GM19468 (cell line): ENCODE data around the gene TCTN1.
"Not testable (repeated sequence)": the region's sequence is repeated elsewhere in the genome, so short reads cannot be mapped to it uniquely, and the experiment has no call there.

ENCODE experiments used
- ATAC-seq: cut with Tn5 transposase; IDR thresholded peaks from one replicate; pipeline ENCODE4 v1.9.1; 2021; ENCODE audit warnings: mild to moderate bottlenecking, moderate library complexity, moderate number of reproducible peaks; ENCODE audit not compliant: unreplicated experiment; ENCODE audit errors: extremely low read depth

The TCTN1 gene

DNA sequence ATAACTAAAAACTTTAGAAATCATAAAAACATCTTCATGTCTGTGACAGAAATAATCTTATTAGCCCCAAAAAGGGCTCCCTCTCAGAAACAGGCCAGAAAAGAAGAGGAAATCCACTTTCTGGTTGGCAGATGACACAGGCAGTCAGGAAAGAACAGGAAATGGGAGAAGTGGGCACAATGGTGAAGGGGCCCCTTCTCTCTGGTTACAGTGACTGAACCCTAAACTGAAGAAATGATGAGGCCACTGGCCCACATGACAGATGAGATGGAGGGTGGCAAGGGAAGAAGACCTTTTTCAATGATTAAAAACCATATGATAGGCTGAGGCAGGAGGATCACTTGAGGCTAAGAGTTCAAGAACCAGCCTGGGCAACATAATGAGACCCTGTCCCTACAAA is 21.1 kb downstream of the TCTN1 start:
- no peak for ATAC-seq

DNA sequence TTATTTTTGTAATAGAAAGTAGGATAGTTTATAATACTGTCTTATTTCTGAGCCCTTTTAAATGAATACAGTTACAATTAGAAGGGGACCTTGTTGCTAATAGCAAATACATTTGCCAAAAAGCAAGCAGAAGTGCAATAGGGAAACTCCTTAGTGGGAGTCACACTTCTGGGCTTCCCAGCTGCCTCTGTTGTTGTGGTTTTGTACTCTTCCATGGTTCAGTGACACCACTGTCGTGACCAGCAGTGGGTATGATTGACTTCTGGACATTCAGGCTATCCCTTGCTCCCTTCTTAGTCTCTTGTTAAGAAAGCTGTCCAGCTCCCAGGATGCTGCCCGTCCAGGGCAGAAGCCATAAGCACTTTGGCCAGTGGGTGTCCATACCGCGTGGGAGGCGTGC is 22.6 kb downstream of the TCTN1 start:
- no peak for ATAC-seq

DNA sequence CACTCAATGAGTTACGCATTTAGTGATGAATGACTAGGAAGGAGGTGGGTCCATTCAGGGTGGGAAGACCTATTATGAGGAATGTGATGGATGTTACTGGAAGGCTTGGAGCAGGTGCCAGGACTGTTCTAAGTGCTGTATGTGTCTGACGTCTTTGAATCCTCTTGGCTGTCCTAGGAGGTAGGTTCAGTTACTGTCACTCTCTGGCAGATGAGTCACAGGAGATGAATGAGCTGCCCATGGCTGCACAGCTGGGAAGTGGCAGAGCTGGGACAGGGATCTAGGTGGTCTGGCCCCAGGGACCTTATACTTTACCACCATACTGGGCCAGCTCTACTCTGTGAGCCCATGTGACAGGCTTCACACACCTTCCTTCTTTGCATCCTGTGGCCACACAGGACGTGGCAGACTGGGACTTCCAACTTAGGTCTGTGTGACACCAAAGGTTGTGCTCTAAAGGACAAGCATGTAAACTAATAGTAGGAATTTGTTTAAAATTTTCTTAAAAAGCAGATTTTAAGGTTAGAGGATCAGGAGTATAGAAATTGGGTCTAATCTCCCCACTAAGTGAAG is 24.0 kb downstream of the TCTN1 start:
- ATAC-seq: no peak

DNA sequence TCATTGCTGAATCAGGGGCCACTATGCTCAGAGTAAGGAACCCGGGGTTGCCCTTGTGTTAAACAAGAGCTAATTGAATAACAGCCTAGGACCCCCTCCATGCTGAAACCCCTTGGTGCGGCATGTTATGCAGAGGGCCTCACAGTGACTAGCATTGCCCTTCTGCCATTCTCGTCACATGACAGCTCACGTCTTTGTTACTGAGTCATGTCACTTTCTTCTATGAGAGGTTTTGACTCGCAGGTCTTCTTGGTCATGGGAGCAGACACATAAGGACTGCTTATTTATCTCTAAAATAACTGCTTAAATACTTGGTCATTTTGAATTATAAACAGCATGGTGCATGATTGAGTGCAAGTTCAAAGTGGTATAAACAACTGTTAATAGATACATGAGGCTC is 24.9 kb downstream of the TCTN1 start:
- ATAC-seq: no peak

DNA sequence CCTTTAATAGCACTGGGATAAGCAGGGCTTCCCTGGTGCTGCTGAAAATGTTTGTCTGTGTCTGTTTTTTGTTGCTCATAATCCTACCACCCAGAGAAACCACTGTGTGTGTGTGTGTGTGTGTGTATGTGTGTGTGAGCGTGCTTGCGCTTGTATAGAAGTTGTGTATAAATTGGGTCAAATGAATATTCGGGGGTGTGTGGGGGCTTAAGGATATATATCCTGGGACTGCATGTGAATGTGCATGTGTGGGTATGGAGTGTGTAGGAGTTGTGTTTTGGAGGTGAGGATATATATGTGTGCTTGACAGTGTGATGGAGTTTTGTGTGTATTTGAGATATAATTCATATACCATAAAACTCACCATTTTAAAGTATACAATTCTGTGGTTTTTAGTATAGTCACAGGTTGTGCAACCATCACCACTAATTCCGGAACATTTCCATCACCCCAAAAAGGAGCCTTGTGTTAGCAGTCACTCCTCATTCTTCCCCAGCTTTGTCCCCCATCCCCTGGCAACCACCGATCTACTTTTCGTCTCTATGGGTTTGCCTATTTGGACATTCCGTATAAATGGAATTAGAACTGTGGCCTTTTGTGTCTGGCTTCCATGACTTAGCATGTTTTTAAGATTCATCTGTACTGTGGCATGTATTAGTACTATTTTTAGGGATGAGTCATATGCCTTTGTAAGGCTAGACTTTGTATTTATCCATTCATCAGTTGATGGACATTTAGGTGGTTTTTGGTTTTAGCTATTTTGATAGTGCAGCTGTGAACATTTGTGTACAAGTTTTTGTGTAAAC is 25.6 kb downstream of the TCTN1 start:
- no peak for ATAC-seq

DNA sequence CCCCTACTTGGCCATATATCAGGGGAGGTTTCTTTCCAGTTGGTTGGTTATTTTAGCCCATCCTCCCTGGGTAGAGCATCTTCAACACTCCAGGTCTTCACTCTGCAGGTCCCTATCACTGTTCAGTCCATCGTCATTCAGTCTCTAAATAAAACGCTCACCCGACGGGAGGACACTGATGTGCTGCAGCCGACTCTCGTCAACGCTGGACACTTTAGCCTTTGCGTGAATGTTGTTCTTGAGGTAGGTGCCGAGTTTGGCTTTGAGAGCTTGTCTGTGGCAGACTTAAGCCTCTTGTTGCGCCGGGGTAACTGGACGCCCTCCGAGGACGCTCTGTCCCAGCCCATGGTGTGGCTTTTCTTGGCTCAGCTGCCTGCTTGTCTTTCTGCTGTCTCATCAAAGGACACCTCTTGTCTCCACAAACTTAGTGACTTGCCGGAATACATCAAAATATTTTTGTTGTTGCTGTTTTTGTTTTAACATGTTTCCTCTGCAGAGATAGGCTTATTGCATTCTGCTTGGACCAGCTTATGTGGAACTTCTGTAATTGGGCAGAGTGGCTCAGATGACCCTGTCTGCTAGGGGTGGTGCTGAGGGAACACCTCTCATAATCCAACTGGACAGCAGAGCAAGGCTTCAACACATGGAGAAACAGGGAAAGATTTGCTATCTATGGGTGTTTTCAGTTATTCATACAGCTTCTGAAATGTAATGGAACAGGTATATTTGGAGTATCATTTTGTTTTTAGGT is 26.5 kb downstream of the TCTN1 start:
- no peak for ATAC-seq

DNA sequence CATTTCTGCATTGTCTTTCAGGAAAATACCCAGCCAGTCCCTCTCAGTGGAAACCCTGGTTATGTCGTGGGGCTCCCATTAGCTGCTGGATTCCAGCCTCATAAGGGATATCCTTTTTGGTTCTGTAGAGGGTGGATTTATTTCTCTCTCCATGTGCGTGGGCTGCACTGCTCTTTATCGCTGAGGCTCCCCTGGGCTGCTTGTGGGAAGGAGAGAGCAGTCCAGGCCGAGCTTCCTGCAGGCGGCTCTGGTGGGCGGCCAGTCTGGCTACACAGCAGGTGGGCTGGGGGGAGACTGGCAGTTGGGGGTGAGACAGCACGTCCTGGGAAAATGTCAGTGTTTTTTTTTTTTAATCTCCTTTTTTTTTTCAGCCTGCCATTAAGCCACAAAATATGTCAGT is 27.6 kb downstream of the TCTN1 start:
- ATAC-seq: no peak

DNA sequence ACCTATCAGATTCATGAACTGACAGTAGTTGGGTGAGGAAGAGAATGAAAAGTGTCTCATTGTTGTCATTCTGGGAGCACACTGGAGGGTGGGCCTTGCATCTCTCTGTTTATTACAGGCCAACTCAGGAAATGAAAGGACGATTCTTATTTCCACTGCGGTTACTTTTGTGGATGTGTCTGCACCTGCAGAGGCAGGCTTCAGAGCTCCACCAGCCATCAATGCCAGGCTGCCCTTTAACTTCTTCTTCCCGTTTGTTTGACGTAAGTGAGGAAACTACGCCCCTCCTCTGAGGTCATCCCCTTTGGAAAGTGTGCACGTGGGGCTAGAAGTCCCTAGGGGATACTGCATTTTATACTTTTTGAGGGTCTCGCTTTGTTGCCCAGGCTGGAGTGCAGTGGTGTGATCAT is 33.7 kb downstream of the TCTN1 start:
- no peak for ATAC-seq

DNA sequence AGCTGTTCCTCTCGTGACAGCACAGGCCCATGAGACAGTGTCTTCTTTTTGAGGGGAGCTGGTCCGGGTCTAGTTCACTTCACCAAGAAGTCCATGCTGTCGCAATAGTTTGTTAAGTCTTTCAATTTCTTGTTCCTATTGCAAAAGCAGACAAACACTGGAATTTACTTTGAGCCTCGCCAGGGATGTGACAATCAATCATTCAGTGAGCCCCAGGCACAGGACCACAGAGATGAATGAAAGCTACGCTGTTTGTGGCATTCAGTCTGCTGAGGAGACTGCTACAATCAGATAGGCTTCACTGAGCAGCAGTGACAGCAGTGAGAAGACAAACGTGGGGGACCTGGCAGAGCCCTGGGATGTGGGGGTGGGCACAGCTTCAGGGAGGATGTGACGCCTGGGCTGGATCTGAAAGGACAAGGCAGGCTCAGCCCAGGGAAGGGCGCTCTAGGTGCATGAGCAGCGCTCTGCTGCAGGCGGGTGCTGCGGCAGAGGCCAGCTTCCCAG is 35.5 kb downstream of the TCTN1 start:
- ATAC-seq: no peak

DNA sequence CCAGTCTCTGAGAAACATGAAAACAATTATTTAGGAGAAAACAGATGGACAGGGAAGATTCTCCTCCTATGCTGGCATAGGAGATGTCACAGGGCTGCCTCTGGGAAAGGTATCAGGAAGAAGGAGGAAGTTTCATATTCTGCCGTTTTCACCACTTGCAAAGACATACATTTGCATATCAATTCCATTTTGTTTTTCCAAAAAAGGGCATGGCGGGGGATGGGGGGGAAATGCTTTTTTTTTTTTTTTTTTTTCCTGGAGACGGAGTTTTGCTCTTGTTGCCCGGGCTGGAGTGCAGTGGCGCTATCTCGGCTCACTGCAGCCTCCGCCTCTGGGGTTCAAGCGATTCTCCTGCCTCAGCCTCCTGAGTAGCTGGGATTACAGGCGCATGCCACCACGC is 40.3 kb downstream of the TCTN1 start:
- ATAC-seq: not testable (repeated sequence)

DNA sequence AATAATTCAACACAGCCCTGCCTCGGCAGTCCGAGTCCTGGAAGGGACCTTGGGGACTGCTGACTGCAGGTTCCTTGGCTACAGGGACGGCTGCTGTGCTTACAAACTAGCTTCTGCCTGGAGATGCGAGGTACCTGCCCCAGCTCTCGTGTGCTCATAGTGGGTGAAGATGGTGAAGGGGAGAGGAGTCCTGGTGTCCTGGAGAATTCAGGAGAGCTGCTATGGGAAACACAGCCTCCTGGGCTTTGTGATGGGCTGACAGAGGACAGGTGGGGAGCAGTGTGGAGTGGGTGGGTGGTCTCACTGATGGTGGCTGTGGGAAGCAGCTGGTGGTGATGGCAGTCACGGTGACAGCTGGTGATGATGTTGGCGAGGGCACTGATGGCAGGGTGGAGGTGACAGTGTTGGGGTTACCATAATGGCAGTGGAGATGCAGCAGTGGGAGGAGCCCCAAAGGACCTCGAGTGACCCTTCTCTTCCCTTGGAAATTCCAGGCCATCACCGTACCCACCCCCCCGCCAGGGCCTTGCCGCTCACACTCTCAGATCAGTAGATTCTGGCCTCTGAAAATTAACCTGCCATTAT is 42.2 kb downstream of the TCTN1 start:
- no peak for ATAC-seq

DNA sequence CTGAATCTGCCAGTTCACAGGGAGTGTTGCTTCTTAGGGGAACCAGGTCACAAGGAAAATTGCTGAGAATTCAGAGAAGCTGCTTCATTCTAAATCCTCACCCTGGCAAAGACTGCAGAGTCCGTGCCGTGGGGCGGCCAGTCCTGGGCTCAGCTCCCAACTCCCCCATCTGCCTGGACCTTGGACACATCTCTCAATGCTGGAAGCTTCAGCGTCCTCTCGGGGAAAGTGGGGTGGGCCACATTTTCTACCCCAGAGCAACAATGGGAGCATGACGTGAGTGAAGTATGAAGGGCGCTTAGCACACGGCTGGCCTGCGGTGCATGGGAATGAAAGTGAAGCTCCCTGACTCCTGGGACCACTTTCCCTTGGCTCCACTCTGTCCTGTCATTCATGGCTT is 43.8 kb downstream of the TCTN1 start:
- ATAC-seq: no peak

DNA sequence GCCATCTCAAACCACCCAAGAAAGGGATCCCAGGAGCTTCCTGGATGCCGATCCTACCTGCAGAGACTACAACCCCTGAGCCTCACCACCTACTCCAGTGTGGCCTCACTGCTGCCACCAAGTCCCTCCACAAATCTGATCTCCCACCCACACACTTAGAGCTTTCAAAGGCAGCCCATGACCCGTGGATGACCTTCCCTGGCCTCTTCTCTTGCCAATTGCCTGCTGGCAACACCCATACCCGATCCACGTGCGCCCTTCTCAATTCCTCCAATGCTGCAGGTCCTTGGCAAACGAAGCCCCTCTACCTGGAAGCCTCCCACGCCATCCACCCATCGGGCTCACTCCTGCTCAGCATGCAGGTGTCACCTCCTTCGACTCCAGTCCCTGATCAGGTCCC is 44.3 kb downstream of the TCTN1 start:
- ATAC-seq: no peak

DNA sequence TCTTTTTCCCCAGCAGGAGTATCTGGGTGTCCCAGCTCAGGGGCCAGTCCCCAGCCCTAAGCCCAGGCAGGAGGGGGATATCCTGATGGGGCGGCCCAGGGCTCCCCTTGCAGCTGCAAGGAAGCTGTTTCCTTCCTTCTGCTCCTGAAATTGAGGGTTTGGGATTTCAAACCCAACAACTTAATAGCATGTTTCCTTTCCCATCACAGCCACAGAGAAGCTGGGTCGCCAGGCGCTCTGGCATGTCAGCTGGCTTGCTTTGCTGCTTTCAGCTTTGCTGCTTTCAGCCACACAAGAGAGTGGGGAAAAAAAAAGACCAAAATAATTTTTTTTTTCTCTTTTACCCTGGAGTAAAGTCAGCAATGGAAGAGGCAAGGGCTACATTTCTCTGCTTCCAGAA is 44.9 kb downstream of the TCTN1 start:
- ATAC-seq: no peak

DNA sequence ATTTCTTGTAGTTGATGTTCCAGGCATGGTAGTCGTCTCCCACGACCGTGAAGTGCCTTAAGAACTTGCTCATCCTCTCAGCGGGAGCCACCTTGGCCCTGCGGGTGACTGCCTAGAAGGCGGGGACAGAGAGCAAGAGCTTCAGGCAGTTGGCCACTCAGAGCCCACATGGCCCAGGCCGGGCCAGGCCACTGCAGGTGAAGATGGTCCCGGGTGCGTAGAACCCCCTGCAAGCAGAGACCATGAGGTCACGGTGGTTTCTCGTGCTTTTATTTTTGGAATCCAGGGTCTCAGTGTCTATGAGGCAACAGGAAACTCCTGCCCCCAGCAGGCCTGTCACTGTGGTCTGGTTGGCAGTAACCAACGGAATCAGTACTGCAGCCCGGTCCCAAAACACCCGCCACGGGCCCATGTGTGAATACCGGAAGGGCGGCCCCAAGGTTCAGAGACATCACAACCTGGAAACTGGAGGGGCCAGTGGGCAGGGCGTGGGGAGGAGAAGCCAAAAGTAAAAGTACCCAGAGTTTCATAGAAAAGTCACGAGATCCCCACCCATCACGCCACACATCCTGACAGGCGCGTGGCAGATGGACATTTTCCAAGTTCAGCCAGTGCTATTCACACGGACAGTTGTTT is 47.5 kb downstream of the TCTN1 start:
- peak; percentile 82 for ATAC-seq

DNA sequence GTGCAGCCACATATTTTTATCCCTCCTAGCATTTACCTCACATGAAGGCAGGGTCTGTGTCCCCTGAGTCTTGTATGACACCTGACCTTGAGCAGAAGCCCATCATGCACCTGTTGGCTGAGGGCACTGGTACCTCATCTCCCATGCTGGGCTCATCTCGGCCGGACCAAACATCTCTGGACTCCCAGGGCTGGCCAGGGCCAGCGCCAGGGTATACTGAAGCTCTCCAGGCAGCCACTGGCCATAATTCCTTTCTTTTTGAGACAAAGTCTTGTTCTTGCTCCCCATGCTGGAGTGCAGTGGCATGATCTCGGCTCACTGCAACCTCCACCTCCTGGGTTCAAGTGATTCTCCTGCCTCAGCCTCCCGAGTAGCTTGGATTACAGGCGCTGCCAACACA is 53.0 kb downstream of the TCTN1 start:
- ATAC-seq: no peak

DNA sequence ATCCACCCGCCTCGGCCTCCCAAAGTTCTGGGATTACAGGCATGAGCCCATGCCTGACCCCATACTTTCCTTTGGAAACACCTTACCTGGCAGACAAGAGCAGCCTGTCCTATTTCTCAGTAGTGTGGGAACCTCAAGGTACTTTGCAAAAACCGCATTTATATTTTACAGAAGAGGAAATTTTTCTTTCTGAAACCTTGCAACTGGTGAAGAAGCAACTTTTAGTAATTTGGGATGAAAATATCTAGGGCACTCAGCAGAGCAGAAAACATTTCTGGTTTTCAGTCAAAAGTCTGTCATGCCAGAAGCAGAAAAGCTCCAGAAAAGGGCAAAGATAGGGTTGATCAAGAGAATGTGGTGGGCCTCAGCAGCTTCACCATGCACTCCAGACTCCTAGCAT is 53.7 kb downstream of the TCTN1 start:
- ATAC-seq: no peak

DNA sequence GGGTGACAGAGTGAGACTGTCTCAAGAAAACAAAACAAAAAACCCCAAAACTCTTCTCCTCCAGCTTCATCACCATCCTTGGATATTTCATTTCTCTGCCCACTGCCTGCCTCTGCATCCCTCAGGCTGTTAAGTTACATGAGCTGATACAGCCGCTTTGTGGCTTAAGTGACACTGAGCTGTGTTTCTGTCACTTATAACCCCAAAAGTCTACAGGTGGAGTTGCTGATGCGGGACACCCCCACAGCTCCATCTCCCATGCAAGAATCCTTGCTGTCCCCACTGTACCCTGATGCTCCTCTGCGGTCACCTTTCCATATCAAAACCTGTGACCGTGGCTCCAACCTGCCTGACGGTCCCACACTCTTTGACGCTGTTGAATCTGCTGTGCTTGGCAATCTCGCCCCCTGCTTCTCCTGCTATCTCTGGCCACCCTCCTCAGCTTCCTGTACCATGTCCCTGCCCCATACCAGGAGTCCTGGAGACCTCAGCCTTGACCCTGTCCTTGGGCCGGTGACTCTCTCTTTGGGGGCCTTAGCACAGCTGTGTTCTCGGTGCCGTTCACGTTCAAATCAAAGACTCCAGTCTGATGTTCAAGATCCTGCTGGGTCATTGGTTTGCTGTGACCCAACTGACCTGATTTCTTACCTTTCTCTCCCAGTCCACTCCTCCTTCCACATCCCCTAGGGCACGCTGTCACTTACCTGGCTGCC is 54.7 kb downstream of the TCTN1 start:
- ATAC-seq: no peak

DNA sequence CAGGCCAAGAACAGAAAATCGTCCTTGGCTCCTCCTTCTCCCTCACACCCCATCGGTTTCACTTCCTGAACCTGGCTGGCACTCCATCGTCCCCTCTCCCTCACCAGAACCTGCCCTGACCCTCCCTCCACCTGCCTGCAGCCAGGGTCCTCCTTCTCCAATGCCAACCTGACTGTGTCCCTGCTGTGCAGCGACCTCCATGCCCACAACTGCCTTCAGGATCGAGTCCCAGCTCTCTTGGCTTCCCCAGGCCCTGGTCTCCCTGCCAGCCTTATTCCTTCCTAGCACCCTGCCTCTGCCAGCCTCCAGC is 55.2 kb downstream of the TCTN1 start:
- no peak for ATAC-seq

DNA sequence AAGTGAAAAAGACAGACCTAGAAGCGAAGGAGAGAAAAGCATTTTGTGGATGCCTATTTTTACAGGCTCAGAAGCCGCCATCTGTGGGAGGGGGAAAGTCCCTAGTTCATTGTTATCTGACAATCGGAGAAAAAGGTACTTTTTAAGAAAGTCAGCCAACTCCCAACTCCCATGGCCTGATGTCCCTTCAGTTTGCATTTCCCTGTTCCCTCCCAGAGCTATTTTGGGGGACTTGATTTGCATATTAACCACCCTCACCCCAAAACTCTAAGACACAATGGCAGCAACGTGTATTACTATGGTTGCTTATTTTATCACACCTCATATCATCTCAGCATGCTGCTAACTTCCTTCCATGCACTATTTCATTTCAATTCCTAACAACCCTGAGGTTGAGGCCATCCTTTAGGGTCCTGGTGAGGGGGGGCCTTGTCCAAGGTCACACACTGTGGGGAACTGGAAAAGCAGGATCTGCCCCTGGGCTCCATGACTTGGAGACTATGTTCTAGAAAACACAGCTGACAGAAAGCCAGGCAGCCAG is 56.3 kb downstream of the TCTN1 start:
- peak; percentile 24 for ATAC-seq
